Activated T-cell treated with anti-CD3 and anti-CD28 coated beads, Interleukin-2, amount 50 U/mL, for 72 hours (primary cell): ENCODE results near the gene SPCS3. TPM values are rescaled to one million over a fixed set of nuclear protein-coding genes. Genes with fewer than 3 reads are reported as not detected.
"Not testable (repeated sequence)": the region's sequence is repeated elsewhere in the genome, so short reads cannot be mapped to it uniquely, and the experiment has no call there.

Experiments
- ATAC-seq, 2 donors: fragments of 150-1000 bp; cut with Tn5 transposase; replicated peaks in 1 of 2; 2 replicates each; pipeline ENCODE4 v1.10.0; 2021; ENCODE audit warnings: moderate library complexity in 2 of 2, mild to moderate bottlenecking in 1 of 2
- DNase-seq, 2 donors: peaks; one replicate each; pipeline ENCODE4 v3.0.0; 2021 to 2022; ENCODE audit warnings: mixed read lengths in 1 of 2
- H3K27ac Mint-ChIP-seq: one replicate; pipeline ENCODE4 v1.8.0; 2022; ENCODE audit warnings: mild to moderate bottlenecking, moderate library complexity, mixed read lengths
- H3K27me3 Mint-ChIP-seq: one replicate; pipeline ENCODE4 v1.8.0; 2022; ENCODE audit warnings: low read depth, mixed read lengths
- H3K36me3 Mint-ChIP-seq, 2 donors: one replicate each; pipeline ENCODE4 v1.8.0; 2022; ENCODE audit warnings: mixed read lengths in 2 of 2, mild to moderate bottlenecking in 1 of 2; ENCODE audit not compliant: insufficient read depth in 2 of 2
- H3K4me1 Mint-ChIP-seq: one replicate; pipeline ENCODE4 v1.8.0; 2022; ENCODE audit warnings: low read depth, mixed read lengths
- H3K4me3 Mint-ChIP-seq, 2 donors: one replicate each; pipeline ENCODE4 v1.8.0; 2022; ENCODE audit warnings: mild to moderate bottlenecking in 2 of 2, mixed read lengths in 2 of 2, moderate library complexity in 2 of 2
- H3K9me3 Mint-ChIP-seq, 2 donors: one replicate each; pipeline ENCODE4 v1.8.0; 2022; ENCODE audit warnings: mixed read lengths in 2 of 2
- total RNA-seq, 2 donors: library from RNA; stranded (reverse); gene quantifications; one replicate each; pipeline ENCODE4 v1.2.3, GENCODE V29; 2022

Gene SPCS3
- total RNA-seq, 2 donors from 2014 or later: 115 to 145 TPM

DNA sequence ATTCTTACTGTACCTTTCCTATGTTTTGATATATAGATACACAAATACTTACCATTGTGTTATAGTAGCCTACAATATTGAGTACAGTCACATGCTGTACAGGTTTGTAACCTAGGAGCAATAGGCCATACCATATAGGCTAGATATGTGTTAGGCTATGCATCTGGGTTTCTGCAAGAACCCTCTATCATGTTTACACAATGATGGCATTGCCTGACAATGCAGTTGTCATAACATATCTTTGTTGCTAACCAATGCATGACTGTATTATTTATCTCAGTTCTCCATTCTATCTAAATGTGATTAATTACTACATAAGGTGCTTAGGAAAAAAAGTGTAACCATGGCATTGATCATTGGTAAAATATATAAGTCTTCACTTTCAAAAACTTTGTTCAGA, 10.0 kb upstream of the SPCS3 start:
- Mint-ChIP-seq H3K4me3 (no peak overlapping the region), H3K27me3 (peaks cover 28% of the 10 kb centered on the region), H3K27ac (no peak overlapping the region), H3K36me3 (no peaks in the 10 kb centered on the region), H3K9me3 (no peaks in the 10 kb centered on the region), H3K4me1 (no peaks in the 10 kb centered on the region)
- ATAC-seq (no peak), DNase-seq (no peak)

DNA sequence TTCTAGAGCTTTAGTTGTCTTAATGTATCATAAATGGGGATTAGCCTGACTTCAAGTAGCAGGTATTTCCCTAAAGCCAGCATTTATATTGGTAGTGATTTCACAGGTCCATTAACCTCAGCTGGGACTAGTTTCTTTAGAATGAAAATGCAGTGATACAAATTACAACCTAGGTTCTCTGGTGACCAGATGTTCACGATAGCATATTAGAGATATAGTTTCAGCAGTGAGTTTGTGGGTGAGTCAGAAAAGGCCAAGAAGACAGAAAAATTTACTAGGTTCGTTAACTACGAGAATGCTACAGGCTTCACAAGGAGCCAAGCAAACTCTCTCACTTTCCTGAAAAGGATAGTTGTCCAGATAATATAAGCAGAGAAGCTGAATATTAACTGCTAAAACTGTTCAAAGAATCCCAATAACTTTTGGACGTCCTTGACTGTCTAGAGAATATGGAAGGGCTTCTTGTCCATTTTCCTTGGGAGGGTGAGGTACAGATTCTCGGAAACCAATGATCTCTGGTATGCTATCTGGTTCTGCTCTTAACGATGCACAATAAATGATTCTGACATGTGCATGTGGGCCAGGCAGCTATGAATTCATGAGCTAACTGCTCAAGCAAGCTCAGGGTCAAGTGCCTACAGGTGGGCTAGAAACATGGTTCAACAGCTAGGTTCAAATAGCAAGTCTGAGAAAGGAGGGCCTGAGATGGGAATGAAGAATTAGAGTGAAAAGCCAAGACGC, 6.0 kb upstream of the SPCS3 start:
- no peak for DNase-seq
- H3K27me3 Mint-ChIP-seq: peaks cover 11% of the 10 kb centered on the region
- no peak for ATAC-seq
- no peak overlapping the region for H3K27ac Mint-ChIP-seq
- H3K4me1 Mint-ChIP-seq: peaks cover 12% of the 10 kb centered on the region
- H3K9me3 Mint-ChIP-seq: no peaks in the 10 kb centered on the region
- H3K36me3 Mint-ChIP-seq: no peaks in the 10 kb centered on the region
- no peak overlapping the region for H3K4me3 Mint-ChIP-seq

DNA sequence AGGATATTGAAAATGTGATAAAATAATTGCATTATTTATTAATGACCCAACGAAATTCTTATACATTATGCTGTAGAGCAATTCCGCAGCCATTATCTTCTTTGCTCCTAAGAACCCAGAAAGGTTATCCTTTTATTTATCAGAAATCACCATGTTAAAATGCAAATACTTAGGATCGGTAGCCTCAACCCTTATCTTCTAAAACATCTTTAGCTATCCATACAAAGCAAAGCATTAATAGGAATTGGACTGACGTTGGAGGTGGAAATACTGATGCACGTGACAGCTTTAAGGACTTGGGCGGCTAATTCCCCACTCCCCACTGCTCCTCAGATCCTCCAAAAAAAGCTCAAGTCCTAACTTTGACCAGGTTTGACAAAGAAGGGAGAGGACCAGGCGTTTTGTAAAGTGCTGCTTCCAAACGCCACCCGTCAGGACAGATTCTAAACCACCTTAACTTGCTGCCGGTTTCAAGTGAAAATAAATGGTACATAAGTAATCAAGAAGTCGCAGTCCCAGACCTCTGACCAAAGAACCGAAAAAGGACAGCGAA, 539 bp upstream of the SPCS3 start:
- peak overlapping the region; percentile 90 for H3K27ac Mint-ChIP-seq
- H3K36me3 Mint-ChIP-seq: peaks cover 8 to 11% of the 10 kb centered on the region in 2 donors
- no peak for DNase-seq
- no peaks in the 10 kb centered on the region for H3K27me3 Mint-ChIP-seq
- H3K4me3 Mint-ChIP-seq: peak overlapping the region; percentile 93 to 97
- H3K9me3 Mint-ChIP-seq: no peaks in the 10 kb centered on the region
- no peak for ATAC-seq
- H3K4me1 Mint-ChIP-seq: peaks cover 43% of the 10 kb centered on the region

DNA sequence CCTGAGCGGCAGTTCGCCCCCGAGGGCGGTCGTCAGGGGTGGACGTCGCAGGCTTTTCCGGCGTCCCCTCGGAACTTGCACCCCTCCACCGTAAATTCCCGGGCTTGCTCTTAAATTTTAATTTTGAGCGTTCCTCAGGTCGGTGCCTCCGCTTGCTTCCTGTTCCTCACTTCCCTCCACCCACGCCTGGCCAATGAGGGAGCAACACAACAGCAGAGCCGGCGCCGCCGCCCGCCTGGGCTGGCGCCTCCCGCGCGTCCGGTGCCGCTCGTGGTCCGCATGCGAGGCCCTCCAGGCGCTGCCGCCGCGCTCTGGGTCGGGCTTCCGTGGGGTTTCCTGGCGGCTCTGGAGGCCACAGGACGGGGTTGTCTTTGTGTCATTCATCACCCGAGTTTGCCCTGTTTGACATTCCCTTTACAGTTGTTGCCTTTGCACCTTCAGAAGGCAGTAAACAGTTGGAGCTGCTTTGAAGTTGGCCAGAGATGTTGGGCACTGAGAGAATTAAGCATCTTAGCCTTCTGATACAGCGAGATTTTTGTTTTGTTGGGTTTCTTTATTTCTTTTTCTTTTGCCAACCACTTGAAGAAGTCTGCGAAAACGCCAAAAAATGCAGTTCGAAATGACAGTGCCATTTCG, 692 bp downstream of the SPCS3 start:
- H3K4me3 Mint-ChIP-seq: peak overlapping the region; percentile 93 to 100
- no peaks in the 10 kb centered on the region for H3K9me3 Mint-ChIP-seq
- DNase-seq (peak; percentile 92), ATAC-seq (peak; percentile 81 to 84)
- peaks cover 48% of the 10 kb centered on the region for H3K4me1 Mint-ChIP-seq
- no peaks in the 10 kb centered on the region for H3K27me3 Mint-ChIP-seq
- H3K36me3 Mint-ChIP-seq: peaks cover 10 to 13% of the 10 kb centered on the region in 2 donors
- peak overlapping the region; percentile 100 for H3K27ac Mint-ChIP-seq

DNA sequence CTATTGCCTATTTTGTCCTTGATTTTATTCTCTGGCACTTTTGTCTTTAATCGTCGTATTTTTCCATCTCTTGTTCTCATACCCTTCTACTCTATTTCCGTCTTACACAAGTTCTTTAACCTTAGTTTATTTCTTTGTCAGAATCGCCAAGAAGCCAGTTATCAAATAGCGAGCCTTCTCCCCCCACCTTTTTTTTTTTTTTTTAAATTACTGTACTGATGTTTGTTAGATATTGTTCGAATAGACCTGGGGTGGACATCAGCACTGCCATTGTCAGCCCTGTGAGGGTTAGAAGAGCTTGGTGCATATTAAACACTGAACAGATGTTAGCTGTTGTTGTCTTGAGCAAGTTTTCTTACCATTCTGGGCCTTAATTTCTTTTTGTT, 1.2 kb downstream of the SPCS3 start:
- Mint-ChIP-seq H3K4me3 (peak overlapping the region; percentile 93 to 100), H3K4me1 (peaks cover 48% of the 10 kb centered on the region), H3K27ac (peak overlapping the region; percentile 100), H3K36me3 (peaks cover 10 to 13% of the 10 kb centered on the region in 2 donors), H3K9me3 (no peaks in the 10 kb centered on the region), H3K27me3 (no peaks in the 10 kb centered on the region)
- DNase-seq (no peak), ATAC-seq (no peak)

DNA sequence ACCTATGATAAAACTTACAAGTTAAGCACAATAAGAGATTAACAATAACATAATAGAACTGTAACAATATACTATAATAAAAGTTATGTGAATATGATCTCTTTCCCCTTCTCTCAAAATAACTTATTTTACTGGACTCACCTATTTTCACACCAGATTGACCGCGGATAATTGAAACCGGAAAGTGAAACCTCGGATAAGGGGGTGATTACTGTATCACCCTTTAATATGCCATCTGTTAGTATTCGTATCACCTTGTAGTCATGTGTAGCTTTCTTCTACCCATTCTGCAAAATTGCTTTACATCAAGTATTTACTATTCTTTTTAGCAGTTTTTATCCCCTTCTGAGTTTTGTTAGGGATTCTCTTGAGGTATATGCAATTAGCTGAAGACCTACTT, 1.8 kb downstream of the SPCS3 start:
- H3K9me3 Mint-ChIP-seq: no peaks in the 10 kb centered on the region

DNA sequence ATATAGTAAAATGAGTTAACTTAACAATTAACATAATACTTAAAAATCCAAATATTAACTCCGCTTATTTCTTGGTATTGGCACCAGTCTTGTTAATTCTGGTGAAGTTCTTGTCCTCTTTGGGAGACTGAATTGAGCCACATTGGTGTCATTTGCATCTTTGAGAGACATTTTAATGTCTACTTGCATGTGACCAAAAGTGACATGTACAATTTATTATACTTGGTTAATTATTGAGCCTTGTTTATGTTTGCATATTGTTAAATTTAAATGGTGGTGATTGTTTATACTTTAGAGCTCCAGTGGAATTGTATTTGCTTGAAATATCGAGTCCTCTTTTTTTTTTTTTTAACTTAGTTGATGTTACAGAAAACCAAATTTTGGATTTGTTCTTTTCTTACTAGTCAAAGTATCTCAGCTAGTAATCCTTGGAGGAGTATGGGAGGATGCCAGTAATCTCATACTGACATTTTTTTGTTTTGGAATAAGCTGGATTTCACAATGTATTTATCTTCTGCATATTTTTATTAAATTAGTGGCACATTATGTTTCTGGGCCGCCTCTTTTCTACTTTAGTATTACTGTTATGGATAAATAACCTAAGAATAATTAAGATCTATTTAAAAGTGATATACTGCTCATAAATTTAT, 3.9 kb downstream of the SPCS3 start:
- Mint-ChIP-seq H3K27ac (peak overlapping the region; percentile 72), H3K36me3 (peaks cover 10 to 24% of the 10 kb centered on the region in 2 donors), H3K27me3 (no peaks in the 10 kb centered on the region), H3K9me3 (no peaks in the 10 kb centered on the region), H3K4me3 (peak overlapping the region; percentile 13 to 52), H3K4me1 (peaks cover 47% of the 10 kb centered on the region)
- DNase-seq: no peak
- ATAC-seq: no peak

More for the DNA sequence above, 1.8 kb downstream of the SPCS3 start:
- H3K27me3 Mint-ChIP-seq: no peaks in the 10 kb centered on the region
- DNase-seq (no peak), ATAC-seq (no peak)
- H3K4me3 Mint-ChIP-seq: peak overlapping the region; percentile 93 to 100
- H3K36me3 Mint-ChIP-seq: peaks cover 10 to 13% of the 10 kb centered on the region in 2 donors
- H3K27ac Mint-ChIP-seq: peak overlapping the region; percentile 100
- H3K4me1 Mint-ChIP-seq: peaks cover 43% of the 10 kb centered on the region

DNA sequence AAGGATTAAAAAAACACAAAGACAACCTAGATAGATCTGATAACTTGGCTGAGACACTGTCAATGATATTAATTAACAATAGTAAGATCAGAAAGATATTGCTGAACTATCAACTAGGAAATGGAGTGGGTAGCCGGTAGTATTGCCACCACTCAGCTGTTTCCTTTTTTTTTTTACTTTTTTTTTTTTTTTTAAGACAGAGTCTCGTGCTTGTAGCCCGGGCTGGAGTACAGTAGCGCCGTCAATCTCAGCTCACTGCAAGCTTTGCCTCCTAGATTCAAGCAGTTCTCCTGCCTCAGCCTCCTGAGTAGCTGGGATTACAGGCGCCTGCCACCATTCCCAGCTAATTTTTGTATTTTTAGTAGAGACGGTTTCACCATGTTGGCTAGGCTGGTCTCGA, 5.1 kb downstream of the SPCS3 start:
- not testable (repeated sequence) for H3K9me3 Mint-ChIP-seq, DNase-seq, ATAC-seq, H3K27me3 Mint-ChIP-seq
- Mint-ChIP-seq H3K27ac (peak overlapping the region; percentile 51), H3K4me1 (peaks cover 42% of the 10 kb centered on the region), H3K4me3 (peak overlapping the region in 1 of 2 donors; percentile 49), H3K36me3 (peaks cover 9 to 27% of the 10 kb centered on the region in 2 donors)

DNA sequence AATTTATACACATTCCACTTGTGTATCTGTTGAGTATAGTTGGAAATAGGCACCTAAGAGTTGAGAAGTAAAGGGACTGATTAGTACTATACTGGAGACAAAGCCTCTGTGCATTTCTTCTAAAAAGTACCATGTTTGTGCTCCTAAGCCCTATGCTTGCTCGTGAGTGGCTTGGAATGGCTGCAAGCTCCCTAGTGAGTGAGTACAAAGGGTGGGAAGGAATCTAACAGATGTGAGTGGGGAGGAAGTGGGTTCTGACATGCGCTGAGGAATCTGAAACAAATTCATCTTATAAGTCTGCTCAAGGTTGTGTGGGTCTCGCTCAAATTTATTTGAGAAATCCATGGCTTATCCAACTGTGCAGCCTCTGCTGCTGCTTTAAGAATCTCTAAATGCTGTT, 13.3 kb downstream of the SPCS3 start:
- Mint-ChIP-seq H3K27ac (peak overlapping the region; percentile 65), H3K36me3 (peaks cover 0 to 15% of the 10 kb centered on the region in 2 donors), H3K27me3 (no peaks in the 10 kb centered on the region), H3K4me3 (no peak overlapping the region), H3K4me1 (peaks cover 19% of the 10 kb centered on the region), H3K9me3 (no peaks in the 10 kb centered on the region)
- no peak for ATAC-seq
- DNase-seq: no peak

DNA sequence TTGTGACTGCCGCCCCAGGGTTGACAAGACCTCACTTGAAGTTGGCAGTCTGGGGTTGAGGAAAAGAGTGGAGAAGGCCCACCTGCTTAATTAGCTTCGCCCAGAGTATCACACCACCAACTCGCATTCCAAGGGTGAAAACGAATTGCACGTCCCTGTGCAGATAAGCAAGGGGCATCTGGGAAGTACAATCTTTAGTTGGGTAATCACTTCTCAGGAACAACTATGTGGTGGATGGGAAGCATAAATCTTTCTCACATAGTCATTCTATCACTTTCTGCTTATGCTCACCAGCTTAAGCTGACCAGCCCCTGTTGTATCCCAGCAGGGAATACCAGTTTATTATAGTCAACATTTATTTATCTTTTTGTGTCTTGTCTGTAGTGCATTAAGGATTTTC, 14.3 kb downstream of the SPCS3 start:
- Mint-ChIP-seq H3K36me3 (peaks cover 0 to 13% of the 10 kb centered on the region in 2 donors), H3K4me3 (no peak overlapping the region), H3K27ac (no peak overlapping the region), H3K9me3 (no peaks in the 10 kb centered on the region), H3K27me3 (no peaks in the 10 kb centered on the region), H3K4me1 (peaks cover 19% of the 10 kb centered on the region)
- DNase-seq (no peak), ATAC-seq (no peak)

DNA sequence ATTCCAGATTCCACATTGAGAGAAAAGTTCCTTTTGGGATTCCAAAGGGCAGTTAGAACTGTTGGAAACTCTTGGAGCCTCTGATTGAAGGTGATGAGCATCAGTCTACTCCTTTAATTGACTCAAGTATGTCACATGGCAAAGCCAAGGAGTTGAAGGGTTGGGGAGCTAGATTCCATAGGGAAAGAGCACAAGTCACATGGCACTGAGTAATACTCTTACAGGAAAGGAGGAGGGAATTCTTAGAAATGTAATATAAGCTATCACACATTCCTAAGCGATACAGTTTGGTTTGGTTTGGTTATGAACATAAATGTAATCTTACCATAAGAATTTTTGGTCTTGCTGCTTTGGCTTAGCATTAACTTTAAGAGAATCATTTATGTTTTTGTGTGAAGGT, 15.7 kb downstream of the SPCS3 start:
- Mint-ChIP-seq H3K27ac (no peak overlapping the region), H3K27me3 (no peaks in the 10 kb centered on the region), H3K9me3 (no peaks in the 10 kb centered on the region), H3K4me3 (no peak overlapping the region), H3K4me1 (peaks cover 19% of the 10 kb centered on the region), H3K36me3 (peaks cover 0 to 6% of the 10 kb centered on the region in 2 donors)
- DNase-seq: no peak
- no peak for ATAC-seq

DNA sequence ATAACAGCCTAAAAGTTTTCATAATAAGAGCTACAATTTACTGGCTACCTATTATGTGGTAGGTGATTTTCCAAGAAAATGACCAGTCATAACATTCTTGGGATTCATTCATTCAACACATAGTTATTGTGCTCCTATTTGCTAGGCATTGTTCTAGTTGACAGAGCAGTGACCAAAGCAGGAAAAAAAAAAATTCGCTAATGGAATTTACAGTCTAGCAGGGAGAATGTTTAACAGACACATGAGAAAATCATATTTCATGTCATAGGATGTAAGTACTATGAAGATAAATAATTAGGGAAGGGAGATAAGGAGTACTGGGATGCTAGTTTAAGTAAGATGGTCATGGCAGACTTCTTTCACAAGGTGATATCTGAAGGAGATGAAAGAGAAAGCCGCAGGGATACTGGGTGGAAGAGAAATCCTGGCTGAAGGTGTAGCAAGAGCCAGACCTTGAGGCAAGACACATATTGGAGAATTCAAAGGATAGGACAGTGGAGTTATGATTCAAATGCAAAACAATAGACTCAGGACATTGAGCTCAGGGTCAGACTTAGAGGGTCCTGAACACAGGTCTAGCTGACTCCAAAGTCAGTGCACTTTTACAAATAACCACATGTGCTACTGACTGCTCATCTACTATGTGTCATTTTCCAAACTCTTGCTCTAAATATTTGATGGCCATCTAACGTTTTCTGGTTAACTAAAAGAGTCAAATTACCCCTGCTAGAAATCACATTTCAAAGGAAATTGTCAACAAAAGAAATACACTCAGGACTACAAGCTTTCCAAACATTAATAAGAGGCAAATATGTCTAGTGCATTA, 20.4 kb downstream of the SPCS3 start:
- no peak overlapping the region for H3K4me3 Mint-ChIP-seq
- ATAC-seq (no peak), DNase-seq (no peak)
- peaks cover 3 to 6% of the 10 kb centered on the region in 2 donors for H3K9me3 Mint-ChIP-seq
- H3K27ac Mint-ChIP-seq: no peak overlapping the region
- no peaks in the 10 kb centered on the region for H3K27me3 Mint-ChIP-seq
- H3K36me3 Mint-ChIP-seq: peaks cover 7 to 12% of the 10 kb centered on the region in 2 donors
- no peaks in the 10 kb centered on the region for H3K4me1 Mint-ChIP-seq
